GM18508 (cell line): Measurements from ENCODE around the gene CCIN.

Experiments
- ATAC-seq: cut with Tn5 transposase; IDR thresholded peaks from one replicate; pipeline ENCODE4 v1.9.1; 2021; ENCODE audit warnings: moderate number of reproducible peaks; ENCODE audit not compliant: insufficient read depth, unreplicated experiment

CCIN gene

GRCh38 chr9:36218411-36218901 lies 49.3 kb downstream of the CCIN start:
- no peak for ATAC-seq
